ENCODE results near the gene SLF2.

The SLF2 gene

GRCh38 chr10:101003639-101004206 lies 91.0 kb downstream of the SLF2 start:
- TF ChIP-seq, protein P1, sequence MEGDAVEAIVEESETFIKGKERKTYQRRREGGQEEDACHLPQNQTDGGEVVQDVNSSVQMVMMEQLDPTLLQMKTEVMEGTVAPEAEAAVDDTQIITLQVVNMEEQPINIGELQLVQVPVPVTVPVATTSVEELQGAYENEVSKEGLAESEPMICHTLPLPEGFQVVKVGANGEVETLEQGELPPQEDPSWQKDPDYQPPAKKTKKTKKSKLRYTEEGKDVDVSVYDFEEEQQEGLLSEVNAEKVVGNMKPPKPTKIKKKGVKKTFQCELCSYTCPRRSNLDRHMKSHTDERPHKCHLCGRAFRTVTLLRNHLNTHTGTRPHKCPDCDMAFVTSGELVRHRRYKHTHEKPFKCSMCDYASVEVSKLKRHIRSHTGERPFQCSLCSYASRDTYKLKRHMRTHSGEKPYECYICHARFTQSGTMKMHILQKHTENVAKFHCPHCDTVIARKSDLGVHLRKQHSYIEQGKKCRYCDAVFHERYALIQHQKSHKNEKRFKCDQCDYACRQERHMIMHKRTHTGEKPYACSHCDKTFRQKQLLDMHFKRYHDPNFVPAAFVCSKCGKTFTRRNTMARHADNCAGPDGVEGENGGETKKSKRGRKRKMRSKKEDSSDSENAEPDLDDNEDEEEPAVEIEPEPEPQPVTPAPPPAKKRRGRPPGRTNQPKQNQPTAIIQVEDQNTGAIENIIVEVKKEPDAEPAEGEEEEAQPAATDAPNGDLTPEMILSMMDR (IDR thresholded peaks at IDR 0.05; ENCODE audit: insufficient read depth, low read depth, low read length, missing control alignments), result no peak
- H3K4me3 ChIP-seq (ENCODE audit: low read depth, low read length), result no peak overlapping the region
- DNase-seq (ENCODE audit: low read depth), result no peak

GRCh38 chr10:101005361-101005760 lies 92.6 kb downstream of the SLF2 start:
- DNase-seq (ENCODE audit: low read depth), result no peak
- TF ChIP-seq, protein P1 (IDR thresholded peaks at IDR 0.05; ENCODE audit: insufficient read depth, low read depth, low read length, missing control alignments), result no peak

GRCh38 chr10:101005869-101006567 lies 93.3 kb downstream of the SLF2 start:
- TF ChIP-seq, protein P1 (IDR thresholded peaks at IDR 0.05; ENCODE audit: insufficient read depth, low read depth, low read length, missing control alignments), result no peak
- H3K4me3 ChIP-seq (ENCODE audit: low read depth, low read length), result no peak overlapping the region
- no peak for DNase-seq (ENCODE audit: low read depth)

More at GRCh38 chr10:101005361-101005760, 92.6 kb downstream of the SLF2 start:
- H3K4me3 ChIP-seq (ENCODE audit: low read depth, low read length), result no peak overlapping the region

GRCh38 chr10:101006593-101007098 lies 93.9 kb downstream of the SLF2 start:
- TF ChIP-seq, protein P1 (IDR thresholded peaks at IDR 0.05; ENCODE audit: insufficient read depth, low read depth, low read length, missing control alignments), result no peak
- no peak for DNase-seq (ENCODE audit: low read depth)
- H3K4me3 ChIP-seq (ENCODE audit: low read depth, low read length), result no peak overlapping the region

DNA sequence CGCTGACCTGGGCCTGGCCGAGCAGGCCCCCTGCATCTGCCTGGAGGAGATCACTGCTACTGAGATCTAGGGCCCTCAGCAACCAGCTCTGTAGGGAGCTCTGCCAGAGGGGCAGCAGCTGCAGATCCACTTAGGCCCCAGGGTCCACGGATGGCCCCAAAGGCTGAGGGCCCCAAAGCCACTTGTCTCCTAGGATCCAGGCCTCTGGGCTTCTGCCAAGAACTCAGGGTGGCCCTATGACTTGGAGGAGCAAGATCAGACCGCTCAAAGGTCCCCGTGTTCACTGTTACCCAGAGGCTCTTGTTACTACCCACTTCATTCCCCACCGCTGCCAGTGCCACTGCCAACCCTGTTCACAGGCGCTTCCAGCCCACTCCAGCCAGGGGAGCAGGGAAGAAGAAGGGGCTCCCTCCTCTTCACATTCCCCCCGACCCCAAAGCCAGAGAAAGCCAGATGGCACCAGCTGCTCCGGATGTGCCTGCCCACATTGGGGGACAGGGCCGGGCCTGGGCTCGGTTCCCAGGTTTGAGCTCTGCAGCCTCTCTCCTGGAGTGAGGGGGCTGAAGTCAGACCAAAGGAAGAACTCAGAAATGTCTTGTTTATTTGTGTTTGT lies 94.4 kb downstream of the SLF2 start:
- no peak for DNase-seq (ENCODE audit: low read depth)
- TF ChIP-seq, protein P1 (IDR thresholded peaks at IDR 0.05; ENCODE audit: insufficient read depth, low read depth, low read length, missing control alignments), result no peak
- no peak overlapping the region for H3K4me3 ChIP-seq (ENCODE audit: low read depth, low read length)

GRCh38 chr10:101007915-101008822 lies 95.4 kb downstream of the SLF2 start:
- TF ChIP-seq, protein P1 (IDR thresholded peaks at IDR 0.05; ENCODE audit: insufficient read depth, low read depth, low read length, missing control alignments), result no peak
- DNase-seq (ENCODE audit: low read depth), result no peak

More at GRCh38 chr10:101007915-101008822, 95.4 kb downstream of the SLF2 start:
- H3K4me3 ChIP-seq (ENCODE audit: low read depth, low read length), result no peak overlapping the region

Measured in GM12865 (cell line).